Stomach smooth muscle (tissue), 2 donors: ENCODE results near the gene TMEM39B.

Source experiments
- H3K27ac ChIP-seq: one replicate; pipeline ENCODE4 v1.7.0; 2013; ENCODE audit warnings: mild to moderate bottlenecking, low read length, inconsistent platforms
- H3K27me3 ChIP-seq, 2 donors: one replicate each; pipeline ENCODE4 v1.7.0; 2013; ENCODE audit warnings: low read length in 2 of 2; ENCODE audit not compliant: insufficient read depth in 2 of 2, control insufficient read depth in 1 of 2
- H3K36me3 ChIP-seq, 2 donors: one replicate each; pipeline ENCODE4 v1.7.0; 2013; ENCODE audit warnings: low read length in 2 of 2; ENCODE audit not compliant: control insufficient read depth in 2 of 2, insufficient read depth in 2 of 2
- H3K4me1 ChIP-seq: one replicate; pipeline ENCODE4 v1.7.0; 2013; ENCODE audit warnings: low read length; ENCODE audit not compliant: control insufficient read depth, insufficient read depth
- H3K4me3 ChIP-seq, 2 donors: one replicate each; pipeline ENCODE4 v1.7.0; 2013; ENCODE audit warnings: low read length in 2 of 2
- H3K9ac ChIP-seq, 2 donors: one replicate each; pipeline ENCODE4 v1.7.0; 2013; ENCODE audit warnings: low read length in 2 of 2, mild to moderate bottlenecking in 1 of 2
- H3K9me3 ChIP-seq, 2 donors: one replicate each; pipeline ENCODE4 v1.7.0; 2013; ENCODE audit warnings: low read length in 2 of 2; ENCODE audit not compliant: control insufficient read depth in 2 of 2
- donor health status: healthy.
- donor health status: Pancreatic carcinoma.

The TMEM39B gene

DNA sequence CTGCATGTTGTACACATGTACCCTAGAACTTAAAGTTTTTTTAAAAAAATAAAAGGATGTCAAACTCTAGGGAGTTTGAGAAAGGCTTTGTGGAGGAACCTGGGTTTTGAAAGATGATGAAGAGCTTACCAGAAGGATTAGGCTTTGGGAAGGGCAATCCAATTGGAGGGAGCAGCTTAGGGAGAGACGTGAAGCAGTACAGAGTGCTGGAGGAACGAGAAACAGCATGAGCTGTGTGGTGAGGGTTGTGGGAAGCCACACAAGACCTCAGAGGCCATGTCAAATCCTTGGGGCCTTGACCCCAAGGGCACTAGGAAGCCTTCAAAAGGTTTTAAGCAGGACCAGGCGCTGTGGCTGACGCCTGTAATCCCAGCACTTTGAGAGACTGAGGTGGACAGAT, 26.7 kb downstream of the TMEM39B start:
- Histone ChIP-seq H3K4me3 (no peak overlapping the region), H3K36me3 (peaks cover 22 to 30% of the 10 kb centered on the region in 2 donors), H3K27ac (no peak overlapping the region), H3K9ac (no peak overlapping the region), H3K9me3 (no peaks in the 10 kb centered on the region), H3K4me1 (no peaks in the 10 kb centered on the region), H3K27me3 (no peaks in the 10 kb centered on the region)

GRCh38 chr1:32100359-32100758, 27.6 kb downstream of the TMEM39B start:
- Histone ChIP-seq H3K36me3 (peaks cover 14 to 21% of the 10 kb centered on the region in 2 donors), H3K27me3 (no peaks in the 10 kb centered on the region), H3K4me3 (no peak overlapping the region), H3K9ac (no peak overlapping the region), H3K27ac (no peak overlapping the region), H3K4me1 (no peaks in the 10 kb centered on the region), H3K9me3 (no peaks in the 10 kb centered on the region)

GRCh38 chr1:32100807-32101708, 28.3 kb downstream of the TMEM39B start:
- Histone ChIP-seq H3K27me3 (no peaks in the 10 kb centered on the region), H3K4me3 (no peak overlapping the region), H3K27ac (no peak overlapping the region), H3K4me1 (no peaks in the 10 kb centered on the region), H3K9ac (no peak overlapping the region), H3K9me3 (no peaks in the 10 kb centered on the region), H3K36me3 (peaks cover 7 to 14% of the 10 kb centered on the region in 2 donors)

DNA sequence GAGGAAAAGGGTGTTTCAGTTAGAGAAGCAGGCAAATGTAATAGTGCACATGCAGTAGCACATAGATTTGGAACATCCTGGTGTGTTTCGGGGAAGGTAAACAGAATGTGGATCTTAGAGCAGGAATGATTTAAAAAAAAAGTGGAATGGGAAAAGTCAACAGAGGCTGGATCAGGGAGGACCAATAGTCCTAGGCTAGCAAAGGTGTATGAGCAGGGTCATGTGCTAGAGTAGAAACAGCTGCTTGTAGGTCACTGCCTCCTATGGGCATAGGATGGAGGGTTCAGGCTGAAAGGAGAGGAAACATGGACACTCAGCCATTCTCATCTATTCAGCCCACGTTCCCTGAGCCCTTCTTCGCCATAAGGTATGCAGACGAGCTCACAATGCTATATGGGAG, 31.4 kb downstream of the TMEM39B start:
- Histone ChIP-seq H3K9ac (no peak overlapping the region), H3K36me3 (peaks cover 5 to 10% of the 10 kb centered on the region in 2 donors), H3K4me3 (no peak overlapping the region), H3K9me3 (no peaks in the 10 kb centered on the region), H3K27ac (no peak overlapping the region), H3K4me1 (peaks cover 3% of the 10 kb centered on the region), H3K27me3 (no peaks in the 10 kb centered on the region)

DNA sequence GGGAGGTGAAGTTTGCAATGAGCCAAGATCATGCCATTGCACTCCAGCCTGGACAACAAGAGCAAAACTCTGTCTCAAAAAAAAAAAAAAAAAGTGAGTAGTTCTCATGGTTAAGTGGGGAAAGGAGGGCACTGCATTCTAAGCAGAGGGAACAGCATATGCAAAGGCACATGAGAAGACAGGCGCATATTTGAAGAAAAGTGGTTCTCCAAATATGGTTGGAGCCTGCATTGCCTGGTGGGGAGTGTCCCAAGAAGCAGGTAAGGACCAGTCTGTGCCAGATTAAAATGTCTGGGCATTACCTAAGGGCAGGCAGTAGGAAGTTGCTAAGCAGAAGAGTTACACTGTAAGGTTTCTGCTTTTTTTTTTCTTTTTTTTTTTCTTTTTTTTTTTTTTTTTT, 32.6 kb downstream of the TMEM39B start:
- Histone ChIP-seq H3K9me3 (no peaks in the 10 kb centered on the region), H3K27ac (no peak overlapping the region), H3K36me3 (peaks cover 0 to 3% of the 10 kb centered on the region in 2 donors), H3K4me3 (no peak overlapping the region), H3K27me3 (no peaks in the 10 kb centered on the region), H3K9ac (no peak overlapping the region), H3K4me1 (peaks cover 13% of the 10 kb centered on the region)

GRCh38 chr1:32106663-32107275, 34.0 kb downstream of the TMEM39B start:
- Histone ChIP-seq H3K9ac (no peak overlapping the region), H3K27me3 (no peaks in the 10 kb centered on the region), H3K4me1 (peaks cover 18% of the 10 kb centered on the region), H3K27ac (no peak overlapping the region), H3K36me3 (peaks cover 0 to 2% of the 10 kb centered on the region in 2 donors), H3K4me3 (no peak overlapping the region), H3K9me3 (no peaks in the 10 kb centered on the region)

GRCh38 chr1:32107742-32108661, 35.3 kb downstream of the TMEM39B start, which contains the start of gene KPNA6:
TSS of gene KPNA6 (plus strand) at chr1:32108056. CDS start at chr1:32108131, 75 bp downstream.
- H3K27ac ChIP-seq: peak within 1 kb of the TSS; percentile 92
- peak within 1 kb of the TSS; percentile 97 to 98 for H3K9ac ChIP-seq
- H3K36me3 ChIP-seq: no peaks in the 10 kb centered on the region

GRCh38 chr1:32111040-32111623, 38.4 kb downstream of the TMEM39B start:
- no peak overlapping the region for H3K9ac ChIP-seq
- no peak overlapping the region for H3K27ac ChIP-seq
- no peak overlapping the region for H3K4me3 ChIP-seq
- H3K9me3 ChIP-seq: no peaks in the 10 kb centered on the region
- H3K36me3 ChIP-seq: no peaks in the 10 kb centered on the region
- H3K4me1 ChIP-seq: peaks cover 20% of the 10 kb centered on the region
- no peaks in the 10 kb centered on the region for H3K27me3 ChIP-seq

More at GRCh38 chr1:32107742-32108661, 35.3 kb downstream of the TMEM39B start, which contains the start of gene KPNA6:
- Histone ChIP-seq H3K4me1 (peaks cover 18% of the 10 kb centered on the region), H3K4me3 (peak within 1 kb of the TSS; percentile 99), H3K9me3 (no peaks in the 10 kb centered on the region), H3K27me3 (no peaks in the 10 kb centered on the region)

GRCh38 chr1:32111789-32112188, 39.0 kb downstream of the TMEM39B start:
- peaks cover 22% of the 10 kb centered on the region for H3K4me1 ChIP-seq
- no peak overlapping the region for H3K4me3 ChIP-seq
- no peaks in the 10 kb centered on the region for H3K36me3 ChIP-seq
- no peak overlapping the region for H3K27ac ChIP-seq
- no peaks in the 10 kb centered on the region for H3K27me3 ChIP-seq
- H3K9me3 ChIP-seq: no peaks in the 10 kb centered on the region
- H3K9ac ChIP-seq: no peak overlapping the region

- Histone ChIP-seq H3K4me1 (peaks cover 22% of the 10 kb centered on the region), H3K4me3 (no peak overlapping the region), H3K9ac (no peak overlapping the region)
Observed at GRCh38 chr1:32112806-32113375, 40.2 kb downstream of the TMEM39B start.

More at GRCh38 chr1:32112806-32113375, 40.2 kb downstream of the TMEM39B start:
- H3K36me3 ChIP-seq: no peaks in the 10 kb centered on the region
- H3K27me3 ChIP-seq: no peaks in the 10 kb centered on the region
- H3K27ac ChIP-seq: no peak overlapping the region
- H3K9me3 ChIP-seq: no peaks in the 10 kb centered on the region
